Coronary artery (tissue), 2 donors: ENCODE results near the gene VSIG10.
"Not testable (repeated sequence)": the region's sequence is repeated elsewhere in the genome, so short reads cannot be mapped to it uniquely, and the experiment has no call there.

Experiments
- DNase-seq: peaks from one replicate; pipeline ENCODE4 v3.0.0-alpha.2; 2017; ENCODE audit warnings: low spot score
- H3K27ac ChIP-seq, 2 donors: fragments of 200-600 bp; sonication (generic); one replicate each; pipeline ENCODE4 v1.5.1; 2016 to 2019
- H3K4me3 ChIP-seq: fragments of 200-600 bp; sonication (generic); 2 replicates; pipeline ENCODE4 v1.5.1; 2016; ENCODE audit warnings: mild to moderate bottlenecking, moderate library complexity
- TF ChIP-seq, protein P1 (sequence below): fragments of 200-600 bp; sonication (generic); IDR thresholded peaks from one replicate; pipeline ENCODE4 v1.5.1; 2019; ENCODE audit warnings: antibody characterized with exemption

VSIG10 gene

DNA sequence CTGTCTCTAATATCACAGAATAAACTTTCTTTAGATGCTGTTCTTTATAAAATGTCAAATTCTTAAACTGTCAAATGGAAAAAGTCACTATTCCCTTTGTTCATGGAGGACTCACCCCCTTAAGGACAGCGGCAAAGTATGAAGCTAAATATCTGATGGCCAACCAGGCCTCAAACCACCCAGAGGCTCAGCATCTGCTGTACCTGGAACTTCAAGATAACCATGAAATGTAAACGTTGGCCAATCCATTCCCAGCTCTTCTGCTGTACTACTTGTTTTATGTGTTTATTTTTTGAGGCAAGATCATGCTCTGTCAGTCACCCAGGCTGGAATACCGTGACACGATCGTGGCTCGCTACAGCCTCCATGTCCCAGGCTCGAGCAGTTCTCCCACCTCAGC is 71.6 kb downstream of the VSIG10 start:
- TF ChIP-seq, protein P1, sequence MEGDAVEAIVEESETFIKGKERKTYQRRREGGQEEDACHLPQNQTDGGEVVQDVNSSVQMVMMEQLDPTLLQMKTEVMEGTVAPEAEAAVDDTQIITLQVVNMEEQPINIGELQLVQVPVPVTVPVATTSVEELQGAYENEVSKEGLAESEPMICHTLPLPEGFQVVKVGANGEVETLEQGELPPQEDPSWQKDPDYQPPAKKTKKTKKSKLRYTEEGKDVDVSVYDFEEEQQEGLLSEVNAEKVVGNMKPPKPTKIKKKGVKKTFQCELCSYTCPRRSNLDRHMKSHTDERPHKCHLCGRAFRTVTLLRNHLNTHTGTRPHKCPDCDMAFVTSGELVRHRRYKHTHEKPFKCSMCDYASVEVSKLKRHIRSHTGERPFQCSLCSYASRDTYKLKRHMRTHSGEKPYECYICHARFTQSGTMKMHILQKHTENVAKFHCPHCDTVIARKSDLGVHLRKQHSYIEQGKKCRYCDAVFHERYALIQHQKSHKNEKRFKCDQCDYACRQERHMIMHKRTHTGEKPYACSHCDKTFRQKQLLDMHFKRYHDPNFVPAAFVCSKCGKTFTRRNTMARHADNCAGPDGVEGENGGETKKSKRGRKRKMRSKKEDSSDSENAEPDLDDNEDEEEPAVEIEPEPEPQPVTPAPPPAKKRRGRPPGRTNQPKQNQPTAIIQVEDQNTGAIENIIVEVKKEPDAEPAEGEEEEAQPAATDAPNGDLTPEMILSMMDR: no peak
- Histone ChIP-seq H3K27ac (no peak overlapping the region), H3K4me3 (no peak overlapping the region)
- DNase-seq: no peak

DNA sequence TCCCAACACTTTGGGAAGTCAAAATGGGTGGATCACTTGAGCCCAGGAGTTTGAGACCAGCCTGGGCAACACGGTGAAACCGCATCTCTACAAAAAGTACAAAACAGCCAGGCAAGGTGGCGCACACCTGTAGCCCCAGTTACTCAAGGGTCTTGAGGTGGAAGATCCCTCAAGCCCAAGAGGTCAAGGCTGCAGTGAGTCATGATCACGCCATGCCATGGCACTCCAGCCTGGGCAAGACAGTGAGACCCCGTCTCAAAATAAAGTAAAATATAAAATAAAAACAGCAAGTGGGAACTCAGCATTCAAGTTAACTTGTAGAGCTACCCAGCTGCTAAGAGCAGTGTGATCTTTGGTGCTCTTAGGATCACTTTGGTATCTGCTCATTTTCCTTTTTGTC is 74.6 kb downstream of the VSIG10 start:
- Histone ChIP-seq H3K4me3 (no peak overlapping the region), H3K27ac (no peak overlapping the region)
- TF ChIP-seq, protein P1: no peak
- DNase-seq: no peak

DNA sequence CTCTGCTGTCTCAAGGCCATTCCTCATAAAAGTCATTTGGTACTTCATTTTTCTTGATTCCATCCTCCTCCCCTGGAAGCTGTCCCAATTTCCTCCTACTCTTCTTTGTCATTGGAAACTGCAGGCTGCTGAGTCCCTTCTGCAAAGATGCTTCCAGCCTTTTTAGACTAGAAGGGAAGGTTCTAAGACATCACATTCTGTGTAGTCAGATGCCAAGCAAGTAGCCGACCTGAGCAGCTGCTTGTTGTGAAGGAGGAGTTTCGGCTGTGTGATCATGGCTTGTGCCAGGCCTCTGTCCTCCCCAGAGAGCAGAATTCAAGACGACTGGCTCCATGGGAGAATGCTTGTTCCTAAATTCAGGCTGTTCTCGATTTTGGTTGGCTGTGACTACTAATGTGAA is 78.6 kb downstream of the VSIG10 start:
- H3K4me3 ChIP-seq: no peak overlapping the region
- DNase-seq: no peak
- no peak overlapping the region for H3K27ac ChIP-seq
- TF ChIP-seq, protein P1: no peak

DNA sequence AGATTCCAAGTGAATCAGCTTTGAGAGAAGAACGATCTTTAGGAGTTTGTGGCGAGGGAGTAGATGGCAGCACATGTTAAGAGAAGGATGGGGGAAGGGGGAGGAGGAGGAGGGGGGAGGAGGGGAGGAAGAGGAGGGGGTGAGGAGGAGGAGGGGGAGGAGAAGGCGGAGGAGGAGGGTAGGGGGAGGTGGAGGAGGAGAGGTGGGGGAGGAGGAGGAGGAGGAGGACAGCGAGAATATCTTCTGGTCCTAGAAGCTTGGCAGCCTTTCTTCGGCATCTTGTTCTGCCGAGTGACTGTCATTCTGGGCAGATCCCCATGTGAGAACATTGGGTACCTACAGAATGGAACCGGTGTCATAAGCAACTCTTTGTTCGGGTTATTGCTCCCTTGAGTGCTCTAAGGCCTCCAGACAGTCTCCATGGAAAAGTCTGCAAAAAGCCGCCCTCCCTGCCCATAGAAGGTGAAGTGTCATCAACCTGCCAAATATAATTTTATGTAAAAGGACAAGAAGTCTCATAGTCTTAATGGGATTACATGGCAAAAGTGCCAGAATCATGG is 80.4 kb downstream of the VSIG10 start:
- DNase-seq: no peak
- H3K27ac ChIP-seq: no peak overlapping the region
- H3K4me3 ChIP-seq: no peak overlapping the region
- TF ChIP-seq, protein P1: no peak

DNA sequence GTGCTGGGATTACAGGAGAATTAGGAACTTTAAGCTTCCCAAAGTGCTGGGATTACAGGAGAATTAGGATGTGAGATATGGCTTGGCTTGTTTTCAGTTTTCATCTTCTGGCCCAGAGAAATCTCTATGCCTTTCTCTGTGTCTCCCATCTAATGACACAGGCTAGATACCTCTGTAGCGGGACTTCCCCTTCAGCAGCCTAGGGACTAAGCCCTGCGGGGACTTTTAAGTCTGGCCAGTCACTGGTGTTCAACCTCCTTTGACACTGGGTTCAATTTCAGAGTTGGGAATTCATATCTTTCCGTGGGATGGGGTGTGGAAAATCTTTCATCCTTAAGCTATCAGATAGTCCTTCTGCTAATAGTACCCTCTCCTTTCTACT is 81.1 kb downstream of the VSIG10 start:
- no peak for DNase-seq
- TF ChIP-seq, protein P1: no peak
- Histone ChIP-seq H3K4me3 (no peak overlapping the region), H3K27ac (no peak overlapping the region)

DNA sequence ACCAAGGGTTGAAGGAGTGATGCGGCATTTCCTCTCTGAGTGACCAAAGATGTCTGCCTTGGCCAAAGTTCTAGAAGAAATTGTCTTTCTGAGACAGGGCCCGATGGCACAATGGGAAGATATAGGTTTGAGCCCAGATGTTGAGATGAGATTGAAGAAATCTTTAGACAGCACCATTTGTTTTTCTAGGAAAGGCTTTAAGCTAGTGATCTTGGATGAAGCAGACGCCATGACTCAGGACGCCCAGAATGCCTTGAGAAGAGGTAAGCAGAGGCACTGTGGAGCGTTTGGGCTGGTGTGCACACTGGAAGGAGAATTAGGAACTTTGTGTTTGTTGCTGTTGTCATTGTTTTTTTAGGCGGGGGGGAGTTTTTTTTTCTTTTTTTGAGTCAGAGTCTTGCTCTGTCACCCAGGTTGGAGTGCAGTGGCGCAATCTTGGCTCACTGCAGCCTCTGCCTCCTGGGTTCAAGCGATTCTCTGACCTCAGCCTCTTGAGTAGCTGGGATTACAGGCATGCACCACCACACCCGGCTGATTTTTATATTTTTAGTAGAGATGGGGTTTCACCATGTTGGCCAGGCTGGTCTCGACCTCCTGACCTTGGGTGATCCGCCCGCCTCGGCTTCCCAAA is 81.6 kb downstream of the VSIG10 start:
- not testable (repeated sequence) for DNase-seq, H3K27ac ChIP-seq, H3K4me3 ChIP-seq

DNA sequence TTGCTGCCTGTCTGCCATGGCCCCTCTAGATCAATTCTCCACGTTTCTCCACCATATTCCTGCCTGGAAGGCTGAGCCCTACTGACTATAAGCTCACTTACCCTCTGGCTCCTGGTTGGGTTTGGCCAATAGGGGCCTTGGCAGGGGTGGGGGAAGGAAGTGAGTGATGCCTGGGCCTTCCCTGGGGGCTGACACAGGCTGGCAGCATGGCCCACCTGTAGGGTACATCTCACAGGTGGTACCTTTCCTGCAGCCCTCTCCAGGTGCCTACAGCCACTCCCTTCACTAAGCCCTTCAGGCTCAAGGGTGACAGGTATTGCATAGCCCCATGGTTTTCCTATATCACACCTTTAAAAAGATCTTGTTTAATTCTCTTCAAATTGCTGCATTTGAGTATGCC is 83.8 kb downstream of the VSIG10 start:
- no peak for DNase-seq
- TF ChIP-seq, protein P1: no peak
- Histone ChIP-seq H3K4me3 (no peak overlapping the region), H3K27ac (no peak overlapping the region)
